Peyer's patch (tissue), 4 donors: ENCODE data around the gene MYO3B. TPM values are rescaled to one million over a fixed set of nuclear protein-coding genes. Genes with fewer than 3 reads are reported as not detected.
"Not testable (repeated sequence)": the region's sequence is repeated elsewhere in the genome, so short reads cannot be mapped to it uniquely, and the experiment has no call there.

Experiments used
- DNase-seq, 3 donors: peaks; one replicate each; pipeline ENCODE4 v3.0.0-alpha.2; 2017 to 2019
- H3K27ac ChIP-seq, 4 donors: fragments of 200-600 bp; sonication (generic); one replicate each; pipeline ENCODE4 v1.5.1; 2016 to 2019
- H3K27me3 ChIP-seq, 2 donors: fragments of 200-600 bp; sonication (generic); one replicate each; pipeline ENCODE4 v1.5.1; 2019
- H3K36me3 ChIP-seq, 3 donors: fragments of 200-600 bp; sonication (generic); one replicate each; pipeline ENCODE4 v1.5.1; 2016 to 2019
- H3K4me1 ChIP-seq, 4 donors: fragments of 200-600 bp; sonication (generic); one replicate each; pipeline ENCODE4 v1.5.1; 2016 to 2019
- H3K4me3 ChIP-seq, 4 donors: fragments of 200-600 bp; sonication (generic); 1 replicate in 3 of 4; 2 replicates in 1 of 4; pipeline ENCODE4 v1.5.1; 2016 to 2019; ENCODE audit warnings: mild to moderate bottlenecking in 1 of 4
- H3K9me3 ChIP-seq, 4 donors: fragments of 200-600 bp; sonication (generic); one replicate each; pipeline ENCODE4 v1.5.1; 2016 to 2019; ENCODE audit warnings: mild to moderate bottlenecking in 1 of 4
- POLR2A ChIP-seq, 2 donors: fragments of 450-650 bp; IDR thresholded peaks; one replicate each; pipeline ENCODE4 v1.5.1; 2017; ENCODE audit warnings: antibody characterized with exemption in 2 of 2, mild to moderate bottlenecking in 2 of 2, moderate library complexity in 2 of 2
- total RNA-seq, 4 donors: library from RNA; depleted of rRNA; stranded (reverse); fragments of >200 nt; gene quantifications; one replicate each; pipeline ENCODE4 v1.1.0, GENCODE V29; 2016
- TF ChIP-seq, protein P1 (sequence below), 6 experiments: fragments of 450-650 bp in 4 of 6; fragments of 200-600 bp in 2 of 6; sonication (generic) in 1 of 6; IDR thresholded peaks; one replicate each; pipeline ENCODE4 v1.5.1; 2017 to 2019; ENCODE audit warnings: antibody characterized with exemption in 6 of 6, mild to moderate bottlenecking in 3 of 6, moderate library complexity in 1 of 6

MYO3B gene
- total RNA-seq, 4 donors from 2014 or later: not detected

DNA sequence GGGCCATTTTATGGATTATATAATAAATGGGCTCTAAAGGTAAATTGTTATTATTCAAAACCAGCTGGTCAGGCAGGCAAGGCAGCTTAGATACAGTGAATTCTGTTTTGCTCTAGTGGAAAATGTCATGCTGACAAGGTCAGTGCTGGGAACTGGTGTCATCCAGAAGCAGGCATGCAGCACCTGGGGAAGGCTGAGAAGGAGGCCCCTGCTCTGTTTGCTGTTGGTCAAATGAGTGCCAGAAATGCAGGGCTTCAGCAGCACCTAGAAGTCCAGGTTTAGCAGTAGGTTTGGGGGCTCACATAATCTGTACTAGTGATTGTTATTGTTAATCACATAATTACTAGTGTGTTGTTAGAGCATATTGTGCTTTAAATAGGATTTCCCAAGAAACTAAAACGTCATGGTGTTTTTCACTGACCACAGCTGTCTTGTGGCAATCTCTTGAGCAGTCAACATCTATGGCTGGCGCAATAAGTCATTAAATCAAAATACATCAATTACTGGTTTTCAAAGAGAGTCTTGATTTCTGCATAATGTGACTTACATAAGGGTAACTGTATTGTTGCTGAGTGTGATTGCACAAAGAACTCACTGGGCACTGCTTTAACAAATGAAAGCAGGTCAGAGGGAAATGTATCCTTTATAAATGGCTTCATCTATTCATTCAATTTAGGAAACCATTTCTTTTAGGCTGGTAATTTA lies 99.1 kb downstream of the MYO3B start:
- Histone ChIP-seq H3K36me3 (no peaks in the 10 kb centered on the region), H3K9me3 (no peaks in the 10 kb centered on the region), H3K27me3 (no peaks in the 10 kb centered on the region), H3K4me1 (no peaks in the 10 kb centered on the region), H3K4me3 (no peak overlapping the region), H3K27ac (no peak overlapping the region)
- TF ChIP-seq, protein P1, sequence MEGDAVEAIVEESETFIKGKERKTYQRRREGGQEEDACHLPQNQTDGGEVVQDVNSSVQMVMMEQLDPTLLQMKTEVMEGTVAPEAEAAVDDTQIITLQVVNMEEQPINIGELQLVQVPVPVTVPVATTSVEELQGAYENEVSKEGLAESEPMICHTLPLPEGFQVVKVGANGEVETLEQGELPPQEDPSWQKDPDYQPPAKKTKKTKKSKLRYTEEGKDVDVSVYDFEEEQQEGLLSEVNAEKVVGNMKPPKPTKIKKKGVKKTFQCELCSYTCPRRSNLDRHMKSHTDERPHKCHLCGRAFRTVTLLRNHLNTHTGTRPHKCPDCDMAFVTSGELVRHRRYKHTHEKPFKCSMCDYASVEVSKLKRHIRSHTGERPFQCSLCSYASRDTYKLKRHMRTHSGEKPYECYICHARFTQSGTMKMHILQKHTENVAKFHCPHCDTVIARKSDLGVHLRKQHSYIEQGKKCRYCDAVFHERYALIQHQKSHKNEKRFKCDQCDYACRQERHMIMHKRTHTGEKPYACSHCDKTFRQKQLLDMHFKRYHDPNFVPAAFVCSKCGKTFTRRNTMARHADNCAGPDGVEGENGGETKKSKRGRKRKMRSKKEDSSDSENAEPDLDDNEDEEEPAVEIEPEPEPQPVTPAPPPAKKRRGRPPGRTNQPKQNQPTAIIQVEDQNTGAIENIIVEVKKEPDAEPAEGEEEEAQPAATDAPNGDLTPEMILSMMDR (IDR thresholded peaks at IDR 0.05): no peak
- TF ChIP-seq POLR2A (IDR thresholded peaks at IDR 0.05): no peak
- no peak for DNase-seq

DNA sequence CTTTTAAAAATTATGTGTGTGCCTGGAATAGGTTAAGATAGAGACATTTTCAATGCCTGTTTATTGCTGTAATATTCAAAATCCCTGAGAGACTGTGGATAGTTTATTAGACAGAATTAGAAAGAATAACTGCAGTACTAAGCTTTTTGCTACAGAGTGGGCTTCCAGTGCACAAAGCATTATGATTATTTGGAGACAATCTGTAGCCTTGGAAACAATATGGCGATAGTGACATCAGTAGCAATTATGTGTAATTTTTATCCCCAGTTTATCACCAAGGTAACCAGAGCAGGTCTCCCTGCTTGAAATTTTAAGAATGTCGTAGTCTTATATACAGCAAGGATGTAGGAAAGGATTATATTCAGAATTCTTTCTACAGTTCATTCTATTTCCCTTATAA lies 100.0 kb downstream of the MYO3B start:
- no peak for TF ChIP-seq POLR2A (IDR thresholded peaks at IDR 0.05)
- TF ChIP-seq, protein P1 (IDR thresholded peaks at IDR 0.05): no peak
- no peak overlapping the region for H3K27ac ChIP-seq
- DNase-seq: no peak
- H3K36me3 ChIP-seq: no peaks in the 10 kb centered on the region
- no peaks in the 10 kb centered on the region for H3K9me3 ChIP-seq
- H3K27me3 ChIP-seq: no peaks in the 10 kb centered on the region
- H3K4me3 ChIP-seq: no peak overlapping the region
- H3K4me1 ChIP-seq: no peaks in the 10 kb centered on the region

DNA sequence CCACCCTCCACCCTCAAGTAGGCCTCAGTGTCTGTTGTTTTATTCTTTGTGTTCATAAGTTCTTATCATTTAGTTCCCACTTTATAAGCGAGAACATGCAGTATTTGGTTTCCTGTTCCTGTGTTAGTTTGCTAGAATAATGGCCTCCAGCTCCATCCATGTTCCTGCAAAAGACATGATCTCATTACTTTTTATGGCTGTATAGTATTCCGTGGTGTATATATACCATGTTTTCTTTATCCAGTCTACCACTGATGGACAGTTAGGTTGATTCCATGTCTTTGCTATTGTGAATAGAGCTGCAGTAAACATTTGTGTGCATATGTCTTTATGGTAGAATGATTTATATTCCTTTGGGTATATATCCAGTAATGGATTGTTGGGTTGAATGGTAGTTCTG lies 101.7 kb downstream of the MYO3B start:
- H3K4me1 ChIP-seq, H3K4me3 ChIP-seq, DNase-seq, H3K36me3 ChIP-seq, H3K27me3 ChIP-seq, H3K27ac ChIP-seq, H3K9me3 ChIP-seq: not testable (repeated sequence)

DNA sequence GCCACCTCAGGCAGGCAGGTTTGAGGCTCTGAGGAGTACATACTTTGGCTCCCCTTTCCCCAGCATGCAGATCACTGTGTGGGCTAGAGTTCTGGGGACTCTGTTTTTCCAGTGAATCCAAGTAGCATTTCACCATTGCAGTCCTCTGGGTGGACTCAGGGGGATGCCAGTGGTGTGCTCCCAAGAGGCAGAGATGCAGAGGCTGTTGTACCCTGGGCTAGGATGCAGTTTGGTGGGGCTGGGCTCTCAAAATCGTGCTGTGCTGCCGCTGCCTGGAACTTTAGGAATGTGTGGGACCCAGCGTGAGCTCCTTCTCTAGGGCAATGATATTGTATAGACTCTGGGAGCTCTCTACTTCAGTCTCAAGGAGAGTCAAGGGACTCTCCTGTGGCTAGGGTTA lies 104.9 kb downstream of the MYO3B start:
- Histone ChIP-seq H3K36me3 (no peaks in the 10 kb centered on the region), H3K27me3 (no peaks in the 10 kb centered on the region), H3K4me3 (no peak overlapping the region), H3K27ac (no peak overlapping the region), H3K9me3 (no peaks in the 10 kb centered on the region), H3K4me1 (no peaks in the 10 kb centered on the region)
- no peak for TF ChIP-seq POLR2A (IDR thresholded peaks at IDR 0.05)
- TF ChIP-seq, protein P1 (IDR thresholded peaks at IDR 0.05): no peak
- no peak for DNase-seq

DNA sequence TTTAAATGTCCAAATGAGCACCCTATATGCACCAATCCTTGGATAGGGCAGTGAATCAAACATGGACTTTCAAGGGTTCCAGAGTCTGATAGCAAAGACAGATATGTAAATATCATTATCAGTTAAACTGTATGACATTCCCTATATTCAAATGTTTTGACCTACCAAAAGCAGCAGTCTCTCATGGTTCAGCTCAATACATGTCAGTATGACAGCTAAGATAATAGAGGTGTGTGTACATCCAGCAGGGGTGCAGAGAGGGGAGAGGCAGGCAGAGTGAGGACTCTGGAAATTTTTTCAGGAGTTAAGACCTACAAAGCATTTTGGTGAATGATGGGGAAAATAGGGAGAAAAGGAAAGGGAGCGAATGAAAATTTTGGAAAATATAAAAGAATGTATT lies 106.3 kb downstream of the MYO3B start:
- H3K27ac ChIP-seq: no peak overlapping the region
- no peaks in the 10 kb centered on the region for H3K9me3 ChIP-seq
- DNase-seq: no peak
- H3K4me1 ChIP-seq: no peaks in the 10 kb centered on the region
- TF ChIP-seq, protein P1 (IDR thresholded peaks at IDR 0.05): no peak
- TF ChIP-seq POLR2A (IDR thresholded peaks at IDR 0.05): no peak
- no peak overlapping the region for H3K4me3 ChIP-seq
- H3K36me3 ChIP-seq: no peaks in the 10 kb centered on the region
- H3K27me3 ChIP-seq: no peaks in the 10 kb centered on the region

DNA sequence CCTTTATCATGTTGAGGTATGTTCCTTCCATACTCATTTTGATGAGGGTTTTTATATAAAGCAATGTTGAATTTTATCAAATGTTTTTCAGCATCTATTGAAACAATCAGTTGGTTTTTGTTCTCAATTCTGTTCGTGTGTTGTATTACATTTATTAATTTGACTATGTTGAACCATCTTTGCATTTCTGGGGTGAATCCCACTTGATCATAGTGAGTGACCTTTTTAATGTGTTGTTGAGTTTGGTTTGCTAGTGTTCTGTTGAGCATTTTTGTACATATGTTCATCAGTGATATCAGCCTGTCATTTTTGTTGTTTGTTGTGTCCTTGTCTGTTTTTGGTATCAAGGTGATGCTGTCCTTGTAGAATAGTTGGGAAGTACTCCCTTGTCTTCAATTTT lies 110.9 kb downstream of the MYO3B start:
- Histone ChIP-seq H3K9me3 (no peaks in the 10 kb centered on the region), H3K27me3 (no peaks in the 10 kb centered on the region), H3K4me1 (no peaks in the 10 kb centered on the region), H3K4me3 (no peak overlapping the region), H3K27ac (no peak overlapping the region), H3K36me3 (no peaks in the 10 kb centered on the region)
- DNase-seq: no peak
- TF ChIP-seq, protein P1 (IDR thresholded peaks at IDR 0.05): no peak
- TF ChIP-seq POLR2A (IDR thresholded peaks at IDR 0.05): no peak
